Skeletal muscle cell (primary cell): ENCODE results near the gene CLK4.

Experiments used
- DNase-seq: peaks from one replicate; pipeline ENCODE4 v3.0.0-alpha.2; 2010; ENCODE audit warnings: low read depth
- H3K4me3 ChIP-seq: 2 replicates; pipeline ENCODE4 v1.5.1; 2011; ENCODE audit warnings: low read depth, mild to moderate bottlenecking, control low read depth, low read length, moderate library complexity

Gene CLK4

GRCh38 chr5:178640331-178641045 lies 13.6 kb upstream of the CLK4 start:
- DNase-seq = no peak
- no peak overlapping the region for H3K4me3 ChIP-seq

DNA sequence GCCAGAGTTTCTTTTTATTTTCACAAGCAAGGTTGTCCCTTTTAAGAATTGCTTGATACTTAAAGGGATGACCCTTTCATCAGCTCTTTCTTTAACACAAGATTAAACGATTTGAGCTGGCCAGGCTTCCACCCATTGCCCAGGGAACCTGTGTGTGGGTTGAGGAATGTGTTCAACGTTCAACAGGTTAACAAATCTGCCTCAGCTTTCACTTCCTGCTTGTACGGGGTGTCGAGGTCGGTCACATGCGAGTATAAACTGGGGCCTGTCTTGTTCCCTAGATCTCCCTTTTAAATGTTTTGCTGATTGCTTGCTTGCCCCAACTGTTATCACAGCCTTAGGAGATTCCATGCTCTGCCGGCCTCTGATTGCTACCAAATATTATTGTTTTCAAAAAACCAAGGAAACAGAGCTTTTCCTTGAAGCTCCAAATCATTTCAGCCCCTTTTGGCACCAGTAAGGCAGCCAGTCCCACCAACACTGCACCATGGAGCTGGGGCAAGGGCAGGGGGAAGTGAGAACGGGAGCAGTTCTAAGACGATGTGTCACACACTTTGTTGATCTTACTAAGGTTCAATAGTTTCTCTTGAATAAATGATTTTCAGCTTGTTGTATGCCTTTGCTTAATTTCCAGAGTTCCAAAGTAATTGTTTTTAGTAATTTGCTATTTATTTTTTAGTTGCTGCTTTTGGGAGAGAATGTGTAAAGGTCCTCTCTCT lies 10.7 kb upstream of the CLK4 start:
- no peak overlapping the region for H3K4me3 ChIP-seq
- DNase-seq = no peak

DNA sequence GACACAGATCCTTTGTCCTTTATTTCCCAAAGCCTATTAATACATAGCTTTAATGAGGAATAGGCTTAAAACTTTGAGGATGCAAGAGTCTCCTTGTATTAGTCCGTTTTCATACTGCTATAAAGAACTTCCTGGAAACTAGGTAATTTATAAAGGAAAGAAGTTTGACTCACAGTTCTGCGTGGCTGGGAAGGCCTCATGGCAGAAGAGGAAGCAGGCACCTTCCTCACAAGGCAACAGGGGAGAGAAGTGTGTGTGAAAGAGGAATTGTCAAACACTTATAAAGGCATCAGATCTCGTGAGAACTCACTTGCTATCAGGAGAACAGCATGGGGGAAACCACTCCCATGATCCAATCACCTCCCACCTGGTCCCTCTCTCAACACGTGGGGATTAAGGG lies 5.4 kb upstream of the CLK4 start:
- H3K4me3 ChIP-seq = no peak overlapping the region
- DNase-seq = no peak

DNA sequence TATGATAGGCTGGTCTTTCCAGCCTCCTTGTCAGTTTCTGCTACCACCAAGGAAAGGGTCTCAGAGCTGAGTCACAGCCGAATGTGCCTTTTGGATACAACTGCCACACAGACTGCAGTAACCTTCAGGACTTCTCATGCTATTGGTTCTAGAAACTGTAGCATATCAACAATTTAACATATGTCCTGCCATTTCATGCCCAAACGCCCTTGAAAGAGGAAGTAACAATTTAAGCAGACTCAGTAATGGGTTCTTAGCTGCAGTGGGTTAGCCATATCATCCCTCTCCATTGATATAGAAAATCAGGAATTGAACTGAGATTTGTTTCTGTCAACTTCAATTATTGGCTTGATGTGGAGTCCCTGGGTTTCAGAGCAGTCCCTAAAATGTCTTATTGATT lies 4.1 kb upstream of the CLK4 start:
- H3K4me3 ChIP-seq = no peak overlapping the region
- no peak for DNase-seq

DNA sequence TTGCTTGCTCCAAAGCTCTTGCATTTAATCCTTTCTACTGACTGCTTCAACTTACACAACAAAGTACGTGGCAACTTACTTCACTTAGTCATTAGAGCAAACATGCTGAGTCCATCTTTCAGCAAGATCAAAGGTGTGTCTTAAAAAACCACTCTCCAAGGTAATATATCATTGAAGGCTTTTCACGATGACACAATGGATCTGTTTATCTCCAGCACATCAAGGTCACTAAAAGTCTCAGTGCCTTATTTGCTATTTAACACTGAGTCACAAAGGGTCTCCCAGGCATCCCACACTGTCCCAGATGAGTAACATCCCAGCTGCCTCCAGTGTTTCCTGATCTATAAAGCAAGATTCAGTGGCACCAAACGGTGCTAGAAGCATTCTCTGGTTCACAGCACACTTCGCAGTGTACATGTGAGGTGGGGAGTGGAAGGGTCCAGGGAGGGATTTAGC lies 3.7 kb upstream of the CLK4 start:
- peak; percentile 68 for DNase-seq
- no peak overlapping the region for H3K4me3 ChIP-seq

DNA sequence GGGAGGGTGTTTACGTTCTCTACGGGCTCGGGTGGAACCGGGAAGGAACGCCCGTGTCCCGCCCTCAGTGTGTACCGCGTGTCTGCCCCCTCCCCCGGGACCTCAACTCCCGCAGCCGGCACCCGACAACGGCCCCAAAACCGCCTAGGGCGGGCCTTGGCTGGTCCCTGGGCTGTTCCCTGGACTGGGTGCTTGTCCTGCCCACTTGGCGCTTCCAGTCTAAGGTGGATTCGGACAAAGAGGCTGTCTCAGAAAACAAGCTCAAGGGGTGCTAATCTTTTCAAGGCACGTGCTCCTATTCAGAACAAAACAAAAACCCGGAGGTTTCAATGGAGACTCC lies 379 bp upstream of the CLK4 start:
- no peak for DNase-seq
- peak overlapping the region; percentile 84 for H3K4me3 ChIP-seq

DNA sequence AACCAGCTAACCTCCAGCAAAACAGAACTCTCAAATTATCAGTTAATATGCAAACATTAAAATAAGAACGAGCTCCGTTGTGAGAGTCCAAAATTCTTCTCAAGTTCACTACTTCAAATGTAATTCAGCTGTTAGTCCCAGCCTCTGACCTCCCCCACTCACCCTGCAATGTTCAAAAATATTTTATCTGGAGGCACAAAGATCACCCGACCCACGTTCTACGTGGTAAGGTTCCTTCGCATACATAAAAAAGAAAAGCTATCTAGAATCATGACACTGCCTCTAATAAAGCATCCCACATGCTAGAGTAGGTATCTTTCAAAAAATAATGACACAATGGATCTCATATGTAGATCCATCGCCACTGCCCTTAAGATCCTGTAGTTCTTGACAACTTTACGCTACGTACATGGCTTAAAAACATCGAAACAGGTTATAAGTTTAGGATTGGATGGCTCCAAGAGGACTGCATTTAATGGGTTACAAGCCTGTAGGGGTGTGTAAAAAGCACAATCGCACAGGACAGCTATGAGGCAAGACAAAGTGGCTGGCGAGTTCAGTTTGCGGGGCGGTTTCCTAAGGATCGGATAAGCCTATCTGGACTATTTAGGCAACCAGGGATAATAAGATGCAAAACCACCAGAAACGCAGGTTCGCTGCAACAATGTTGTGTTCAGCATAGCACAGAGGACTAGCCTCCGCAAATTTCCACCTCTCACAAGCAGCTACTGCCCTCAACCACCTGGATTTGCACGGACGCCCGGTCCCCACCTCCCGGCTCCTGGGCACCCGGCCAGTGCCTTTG lies 969 bp downstream of the CLK4 start:
- no peak for DNase-seq
- peak overlapping the region; percentile 84 for H3K4me3 ChIP-seq

DNA sequence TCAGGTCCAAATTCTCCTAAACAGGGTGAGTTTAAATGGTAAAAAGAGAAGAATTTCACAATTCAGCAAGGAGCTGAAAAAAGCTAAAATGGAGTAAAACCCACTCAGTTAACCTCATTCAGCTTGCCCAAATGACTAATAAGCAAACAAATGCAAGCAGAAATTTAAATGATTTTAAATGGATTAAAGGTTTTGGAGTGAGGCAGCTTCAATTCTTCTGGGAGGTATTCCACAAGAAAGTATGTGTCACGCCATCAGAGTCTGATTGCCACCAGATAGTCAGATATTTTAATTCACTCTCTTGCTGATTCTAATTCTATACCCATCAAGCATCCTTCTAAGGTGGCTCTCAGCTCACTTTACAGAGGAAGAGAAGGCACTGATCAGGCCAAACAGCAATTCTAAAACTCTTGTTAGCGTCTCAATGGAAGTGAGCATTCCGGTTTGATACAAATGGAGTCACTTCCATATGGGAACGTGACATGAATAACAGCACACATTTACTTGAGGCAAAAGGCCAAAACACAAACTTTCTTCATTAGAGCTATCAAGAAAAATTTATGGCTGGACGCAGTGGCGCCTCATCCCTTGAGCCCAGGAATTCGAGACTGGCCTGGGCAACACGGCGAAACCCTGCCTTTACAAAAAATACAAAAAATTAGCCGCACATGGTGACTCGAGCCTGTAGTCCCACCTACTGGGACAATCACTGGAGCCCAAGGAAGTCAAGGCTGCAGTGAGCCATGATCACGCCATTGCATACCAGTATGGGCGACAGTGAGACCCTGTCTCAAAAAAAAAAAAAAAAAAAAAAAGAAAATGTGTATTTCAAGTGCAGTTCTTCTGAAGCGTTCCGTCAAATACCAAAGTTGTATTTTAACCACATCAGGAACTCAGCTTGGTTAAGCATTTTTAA lies 2.0 kb downstream of the CLK4 start:
- no peak for DNase-seq
- peak overlapping the region; percentile 84 for H3K4me3 ChIP-seq

DNA sequence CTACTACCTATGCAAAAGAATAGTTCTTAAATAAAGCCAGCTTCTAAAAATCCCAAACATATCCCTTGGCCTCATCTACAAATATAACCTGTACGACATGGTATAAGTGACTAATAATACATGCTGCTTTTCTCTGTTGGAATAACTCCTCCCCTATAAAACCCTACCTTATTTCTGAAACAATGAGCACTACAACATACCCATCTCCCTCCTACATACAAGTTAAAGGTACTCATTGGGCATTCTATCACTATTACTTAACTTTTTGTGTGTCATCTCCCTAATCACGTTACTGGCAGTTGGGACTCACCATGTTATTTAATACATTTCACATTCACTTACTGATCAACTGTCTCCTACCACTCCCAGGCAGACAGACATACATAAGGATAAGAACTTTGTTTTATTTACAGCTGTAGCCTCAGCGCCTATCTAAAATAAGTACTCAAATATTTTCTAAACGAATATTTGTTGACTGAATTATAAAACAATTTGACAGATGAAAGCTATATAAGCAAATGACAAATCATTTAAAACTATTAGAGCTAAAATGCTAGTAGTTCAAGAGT lies 4.1 kb downstream of the CLK4 start:
- DNase-seq = no peak
- no peak overlapping the region for H3K4me3 ChIP-seq

DNA sequence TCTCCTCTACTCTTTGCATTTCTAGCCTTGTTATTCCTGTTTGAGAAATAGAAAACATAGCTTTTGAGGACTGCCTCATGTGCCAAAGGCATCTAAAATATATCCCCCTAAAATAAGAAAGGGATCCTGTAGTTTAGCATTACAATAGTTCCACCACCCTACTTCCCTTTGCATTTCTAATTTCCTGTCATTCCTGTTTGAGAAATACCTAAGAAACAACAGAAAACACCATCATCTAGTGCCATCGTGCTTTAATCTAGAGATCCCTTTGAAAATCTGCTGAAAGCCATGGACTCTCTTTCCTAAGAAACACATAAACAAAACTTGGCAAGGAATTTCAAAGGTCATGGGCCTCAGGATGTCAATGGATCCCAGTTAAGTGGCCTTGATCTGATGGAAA lies 7.5 kb downstream of the CLK4 start:
- no peak overlapping the region for H3K4me3 ChIP-seq
- DNase-seq = no peak

- H3K4me3 ChIP-seq = no peak overlapping the region
- DNase-seq = no peak
Measured at GRCh38 chr5:178612299-178612698, 14.6 kb downstream of the CLK4 start.

DNA sequence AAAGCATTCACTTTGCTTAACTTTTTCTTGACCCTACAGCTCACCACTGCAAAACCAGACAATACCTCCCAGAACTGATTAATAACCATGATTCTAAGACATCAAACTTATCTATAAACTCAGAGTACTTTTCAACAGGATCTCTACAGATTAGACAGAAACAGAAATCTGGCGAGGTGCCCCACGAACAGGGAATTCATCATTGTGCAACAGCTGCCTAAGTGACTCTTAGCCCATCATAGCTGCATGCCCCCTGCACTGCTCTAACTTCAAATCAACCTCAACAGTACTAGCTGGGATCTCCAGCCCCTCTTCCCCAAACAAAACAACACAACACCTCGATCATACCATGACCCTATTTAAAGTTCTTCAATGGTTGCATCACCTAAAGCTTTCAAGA lies 20.6 kb downstream of the CLK4 start:
- DNase-seq = no peak
- H3K4me3 ChIP-seq = no peak overlapping the region

- DNase-seq = no peak
Measured at GRCh38 chr5:178605788-178606187, 21.1 kb downstream of the CLK4 start.

DNA sequence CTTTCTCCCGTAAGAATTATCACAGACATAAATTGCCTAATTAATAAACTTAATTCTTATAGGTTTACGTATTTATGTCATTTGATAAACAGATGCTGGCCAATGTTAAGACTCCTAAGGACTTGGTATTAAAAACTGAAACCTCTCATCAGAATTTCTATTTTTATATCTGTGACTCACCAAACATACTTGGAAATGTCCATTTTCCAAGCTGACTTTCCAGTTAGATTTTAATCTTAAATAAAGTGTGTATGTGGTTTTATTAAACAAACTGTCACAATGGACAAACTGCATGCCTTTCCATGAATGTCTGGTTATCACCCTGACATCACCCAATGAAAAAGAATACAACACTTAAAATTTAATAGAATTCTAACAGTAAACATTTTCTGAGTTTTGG lies 24.1 kb downstream of the CLK4 start:
- no peak for DNase-seq

More at GRCh38 chr5:178605788-178606187, 21.1 kb downstream of the CLK4 start:
- H3K4me3 ChIP-seq = no peak overlapping the region

DNA sequence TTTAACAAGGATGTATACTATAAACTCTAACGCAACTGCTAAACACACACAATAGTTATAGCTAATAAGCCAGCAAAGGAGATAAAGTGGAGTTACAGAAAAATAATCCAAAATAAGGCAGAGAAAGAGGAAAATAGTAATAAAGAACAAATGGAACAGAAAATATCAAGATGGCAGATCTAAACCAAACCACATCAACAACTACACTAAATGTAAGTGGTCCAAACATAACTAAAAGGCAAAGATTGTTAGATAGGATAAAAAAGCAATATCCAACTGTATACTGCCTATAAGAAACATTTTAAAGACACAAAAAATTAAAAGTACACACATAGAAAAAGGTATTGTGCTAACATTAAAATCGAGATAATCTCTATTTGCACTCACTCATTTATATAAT lies 31.1 kb downstream of the CLK4 start:
- DNase-seq = no peak
- H3K4me3 ChIP-seq = no peak overlapping the region

More for the DNA sequence above, 24.1 kb downstream of the CLK4 start:
- H3K4me3 ChIP-seq = no peak overlapping the region

- no peak for DNase-seq
- H3K4me3 ChIP-seq = no peak overlapping the region
Measured at GRCh38 chr5:178595150-178595549, 31.7 kb downstream of the CLK4 start.

DNA sequence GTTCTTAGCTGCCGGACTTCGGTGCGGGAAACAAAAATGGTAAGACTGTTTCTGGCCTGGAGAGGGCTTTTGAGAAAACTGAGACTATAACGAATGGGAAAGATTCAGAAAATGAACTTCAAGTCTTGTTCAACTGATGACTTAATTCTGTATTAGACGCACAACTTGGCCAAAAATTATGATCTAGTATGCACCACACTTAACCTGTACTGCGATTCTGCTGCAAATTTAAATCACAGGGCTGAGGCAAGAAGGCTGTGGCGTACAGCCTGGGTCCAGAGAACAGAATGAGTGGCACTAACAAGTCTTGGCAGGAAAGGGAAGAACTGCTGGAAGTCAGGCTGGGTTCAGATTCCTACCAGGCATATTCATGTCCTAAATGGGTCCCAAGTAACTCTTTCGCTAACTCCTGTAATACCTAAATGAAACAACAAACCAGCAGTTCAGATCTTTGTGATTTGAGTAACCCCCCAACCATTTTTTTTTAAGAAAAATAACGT lies 35.9 kb downstream of the CLK4 start:
- H3K4me3 ChIP-seq = peak overlapping the region; percentile 53
- DNase-seq = no peak

DNA sequence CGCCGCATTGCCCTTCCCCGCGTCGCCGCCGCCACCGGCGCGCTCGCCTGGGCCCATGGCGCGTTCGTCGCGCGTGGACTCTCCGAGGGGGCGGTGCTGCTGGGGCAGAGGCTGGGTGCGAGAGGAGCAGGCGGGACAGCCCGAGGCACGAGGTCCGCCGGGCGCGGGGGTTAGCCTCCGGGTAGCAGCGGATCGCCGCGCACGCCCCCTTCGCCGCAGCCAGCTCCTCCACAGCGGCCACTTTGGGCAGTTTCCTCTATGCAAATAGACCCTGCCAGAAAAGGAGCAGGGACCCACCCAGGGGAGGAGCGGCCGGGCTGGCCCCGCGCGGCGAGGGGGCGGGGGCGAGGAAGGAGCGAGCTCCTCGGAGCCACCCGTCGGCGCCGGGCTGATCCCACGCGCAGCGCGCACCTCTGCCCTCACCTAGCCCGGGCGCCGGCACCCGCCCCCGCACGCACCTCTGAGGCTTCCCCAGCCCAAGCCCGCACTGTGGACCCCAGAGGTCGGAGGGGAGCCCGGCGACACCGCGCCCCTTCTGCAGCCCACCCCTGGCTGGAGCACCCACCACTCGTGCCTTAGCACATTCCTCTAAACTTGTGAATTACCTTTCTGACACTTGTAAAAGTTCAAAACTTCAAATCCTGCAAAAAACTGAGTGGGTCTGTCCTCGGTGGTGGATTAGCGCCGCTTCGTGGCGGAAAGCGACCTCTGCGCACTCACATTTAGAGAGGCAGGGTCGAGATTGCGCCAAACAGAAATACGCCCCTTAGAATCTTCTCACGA lies 36.5 kb downstream of the CLK4 start, which contains the start of gene COL23A1:
Gene COL23A1 (minus strand): TSS at position 253 of the 783 bp plus-strand sequence.
- H3K4me3 ChIP-seq = peak within 1 kb of the TSS; percentile 53
- DNase-seq = no peak
